Endothelial cell of umbilical vein (primary cell): ENCODE results near the gene SLC12A3. TPM values are rescaled to one million over a fixed set of nuclear protein-coding genes. Genes with fewer than 3 reads are reported as not detected.
"Not testable (repeated sequence)": the region's sequence is repeated elsewhere in the genome, so short reads cannot be mapped to it uniquely, and the experiment has no call there.

ENCODE experiments used
- BruUV-seq: library from RNA; stranded (reverse); fragments of 400-500 nt; replicated peaks from 2 replicates; lab custom pipeline; 2021; lab: Mats Ljungman, UMichigan
- CTCF ChIA-PET: fragments of 300-600, 350-600 bp; sonication (Branson Sonifier 250); formaldehyde crosslinking; loops from one replicate; lab custom pipeline; 2021; ENCODE audit warnings: antibody characterized with exemption, inconsistent platforms; lab: Charles Lee
- POLR2A ChIA-PET: fragments of 300-600, 350-600 bp; sonication (Branson Sonifier 250); formaldehyde crosslinking; loops from one replicate; lab custom pipeline; 2021; ENCODE audit warnings: antibody characterized with exemption, inconsistent platforms; lab: Charles Lee
- DNase-seq: peaks from one replicate; pipeline ENCODE4 v3.0.0-alpha.2; 2011; ENCODE audit warnings: low read depth, low spot score
- FAIRE-seq: peaks from 2 replicates; lab custom pipeline; 2011; peaks lifted over from hg19 to GRCh38; lab: Jason Lieb, UNC
- H2AFZ ChIP-seq: 2 replicates; pipeline ENCODE4 v1.6.0; 2012; ENCODE audit warnings: low read depth, low read length, control low read depth, inconsistent platforms
- H3K27ac ChIP-seq: 2 replicates; pipeline ENCODE4 v1.5.1; 2011; ENCODE audit warnings: low read depth, mild to moderate bottlenecking, control low read depth, low read length, moderate library complexity; ENCODE audit not compliant: insufficient read depth
- H3K27me3 ChIP-seq, 2 experiments: 2 replicates each; pipeline versions ENCODE4 v1.6.0 to v1.6.1; 2011; ENCODE audit warnings: low read length in 2 of 2, mixed read lengths in 1 of 2; ENCODE audit not compliant: control insufficient read depth in 2 of 2, insufficient read depth in 2 of 2
- H3K36me3 ChIP-seq, 2 experiments: 2 replicates in 1 of 2; 3 replicates in 1 of 2; pipeline ENCODE4 v1.5.1; 2011; ENCODE audit warnings: low read length in 2 of 2, mild to moderate bottlenecking in 1 of 2, moderate library complexity in 1 of 2; ENCODE audit not compliant: control insufficient read depth in 2 of 2, insufficient read depth in 2 of 2; ENCODE audit errors: extremely low read depth in 1 of 2
- H3K4me1 ChIP-seq: 3 replicates; pipeline ENCODE4 v1.5.1; 2011; ENCODE audit warnings: mild to moderate bottlenecking, low read length; ENCODE audit not compliant: control insufficient read depth, insufficient read depth; ENCODE audit errors: extremely low read depth
- H3K4me2 ChIP-seq: 2 replicates; pipeline ENCODE4 v1.6.1; 2011; ENCODE audit warnings: low read length, control low read depth, mixed read lengths; ENCODE audit not compliant: insufficient read depth
- H3K4me3 ChIP-seq, 3 experiments: fragments of 200-600 bp in 1 of 3; sonication (generic), shearing (Covaris generic) in 1 of 3; replicated peaks in 1 of 3; 2 replicates each; pipeline ENCODE4 v1.5.1; 2011 to 2016; ENCODE audit warnings: control low read depth in 3 of 3, low read length in 3 of 3, mild to moderate bottlenecking in 2 of 3, inconsistent platforms in 1 of 3, low read depth in 1 of 3, moderate library complexity in 1 of 3; ENCODE audit not compliant: insufficient read depth in 1 of 3
- H3K79me2 ChIP-seq: 2 replicates; pipeline ENCODE4 v1.6.0; 2012; ENCODE audit warnings: low read length, inconsistent platforms; ENCODE audit not compliant: control insufficient read depth, insufficient read depth
- H3K9ac ChIP-seq: replicated peaks from 2 replicates; pipeline ENCODE3; 2011; ENCODE audit warnings: low read length, control low read depth; ENCODE audit not compliant: insufficient read depth; ENCODE audit errors: extremely low read depth
- H3K9me1 ChIP-seq: replicated peaks from 3 replicates; pipeline ENCODE4 v1.6.0; 2011; ENCODE audit warnings: mild to moderate bottlenecking, low read length; ENCODE audit not compliant: control insufficient read depth, insufficient read depth; ENCODE audit errors: extremely low read depth
- H3K9me3 ChIP-seq: replicated peaks from 2 replicates; pipeline ENCODE4 v1.5.1; 2012; ENCODE audit warnings: low read length, inconsistent platforms; ENCODE audit not compliant: control insufficient read depth, insufficient read depth
- H4K20me1 ChIP-seq: replicated peaks from 2 replicates; pipeline ENCODE3; 2011; ENCODE audit warnings: mild to moderate bottlenecking, low read length; ENCODE audit not compliant: control insufficient read depth, insufficient read depth; ENCODE audit errors: extremely low read depth
- FOS ChIP-seq: IDR thresholded peaks from 2 replicates; pipeline ENCODE4 v1.6.1; 2011; ENCODE audit warnings: mild to moderate bottlenecking, low read length, moderate library complexity, borderline replicate concordance; ENCODE audit not compliant: insufficient read depth
- GATA2 ChIP-seq: IDR thresholded peaks from 2 replicates; pipeline ENCODE4 v1.7.0; 2011; ENCODE audit warnings: low read depth, mild to moderate bottlenecking, moderate library complexity, mixed read lengths, low read length; ENCODE audit not compliant: insufficient read length, insufficient read depth
- MYC ChIP-seq: IDR thresholded peaks from one replicate; pipeline ENCODE4 v1.6.1; 2011; ENCODE audit warnings: mild to moderate bottlenecking, low read depth, low read length
- POLR2A ChIP-seq: IDR thresholded peaks from 2 replicates; pipeline ENCODE4 v1.6.1; 2012; ENCODE audit warnings: low read depth, mild to moderate bottlenecking, control low read depth, low read length
- POLR2AphosphoS5 ChIP-seq: IDR thresholded peaks from 2 replicates; pipeline ENCODE4 v1.6.1; 2012; ENCODE audit warnings: low read depth, mild to moderate bottlenecking, control low read depth, low read length, moderate library complexity; ENCODE audit not compliant: insufficient read depth
- dilution Hi-C: fragments of 300-500 bp; cut with MboI; formaldehyde crosslinking; loops from one replicate; pipeline ENCODE4 v1.15.0; 2019; ENCODE audit warnings: low sequenced_read_pairs; ENCODE audit not compliant: extremely low pct_ligation_motif_present
- intact Hi-C: fragments of 100-400 bp; cut with micrococcal nuclease; formaldehyde crosslinking; loops from one replicate; pipeline ENCODE4 v1.10.0; 2022
- polyA plus RNA-seq, 4 experiments: library from polyadenylated mRNA; depleted of rRNA in 3 of 4; stranded (reverse) in 3 of 4; unstranded in 1 of 4; fragments of >200 nt; gene quantifications; 2 replicates each; pipeline versions ENCODE4 v1.2.1 to v1.2.3, GENCODE V29; 2011 to 2012; ENCODE audit warnings: missing spikeins in 1 of 4
- total RNA-seq: library from RNA; stranded (reverse); gene quantifications from 2 replicates; pipeline ENCODE4 v1.2.3, GENCODE V29; 2021

SLC12A3 gene
- total and polyA plus RNA-seq, 2 donors (not counting 3 experiments of a cell fraction or from before 2014, with no cell fraction given), result not detected

GRCh38 chr16:56883586-56883985 is 18.6 kb downstream of the SLC12A3 start:
- no peaks in the 10 kb centered on the region for H3K4me1 ChIP-seq
- no peak for TF ChIP-seq POLR2A
- H3K4me2 ChIP-seq, result no peak overlapping the region
- BruUV-seq, result no TSS peak
- H3K9me3 ChIP-seq, result no peaks in the 10 kb centered on the region
- no peaks in the 10 kb centered on the region for H3K27me3 ChIP-seq
- no peaks in the 10 kb centered on the region for H3K9me1 ChIP-seq
- ChIA-PET POLR2A (interaction anchor here (0.7 kb wide), 2 partner anchors 18 to 319 kb away, joined by 4 to 9 read pairs; no protein-coding TSS in a partner anchor), CTCF (interaction anchor here (1.5 to 2.5 kb wide), 2 partner anchors 14 to 90 kb away, joined by 4 to 6 read pairs; no protein-coding TSS in a partner anchor)
- no peak overlapping the region for H3K9ac ChIP-seq
- DNase-seq, result no peak
- H3K27ac ChIP-seq, result no peak overlapping the region
- intact Hi-C loops, result no loop called here
- H4K20me1 ChIP-seq, result no peaks in the 10 kb centered on the region
- H3K79me2 ChIP-seq, result no peaks in the 10 kb centered on the region
- no peak overlapping the region for H3K4me3 ChIP-seq
- FAIRE-seq, result no peak
- dilution Hi-C loops, result no loop called here
- no peaks in the 10 kb centered on the region for H3K36me3 ChIP-seq
- H2AFZ ChIP-seq, result no peak overlapping the region

DNA sequence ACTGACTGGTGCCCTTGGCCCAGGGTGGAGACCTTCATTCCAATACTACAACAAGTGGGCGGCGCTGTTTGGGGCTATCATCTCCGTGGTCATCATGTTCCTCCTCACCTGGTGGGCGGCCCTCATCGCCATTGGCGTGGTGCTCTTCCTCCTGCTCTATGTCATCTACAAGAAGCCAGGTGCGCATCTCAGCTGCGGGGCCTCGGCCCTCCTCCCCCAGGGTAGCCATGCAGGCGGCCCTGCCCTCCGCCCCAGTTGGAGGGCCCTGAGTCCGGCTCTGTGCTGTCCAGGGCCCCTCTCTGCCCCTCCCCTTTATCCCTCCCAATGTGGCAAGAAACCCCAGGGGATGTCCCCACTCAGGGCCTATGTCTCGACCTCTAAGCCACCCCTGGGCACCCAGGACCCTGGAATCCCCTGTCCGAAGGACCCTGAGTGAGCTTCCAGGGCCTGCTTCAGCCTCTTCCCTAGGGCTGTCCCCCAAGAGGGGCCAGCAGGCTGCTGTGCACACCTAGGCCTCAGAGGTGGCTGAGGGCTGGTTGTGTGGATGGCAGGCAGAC is 19.1 kb downstream of the SLC12A3 start:
- Histone ChIP-seq H3K36me3 (no peaks in the 10 kb centered on the region), H3K4me3 (no peak overlapping the region), H3K9me1 (no peaks in the 10 kb centered on the region), H4K20me1 (no peaks in the 10 kb centered on the region), H3K4me1 (no peaks in the 10 kb centered on the region), H3K9me3 (no peaks in the 10 kb centered on the region), H3K27me3 (no peaks in the 10 kb centered on the region), H3K4me2 (no peak overlapping the region), H3K27ac (no peak overlapping the region), H3K79me2 (no peaks in the 10 kb centered on the region), H2AFZ (no peak overlapping the region), H3K9ac (no peak overlapping the region)
- no peak for DNase-seq
- TF ChIP-seq POLR2AphosphoS5 (no peak), GATA2 (no peak), MYC (no peak), POLR2A (no peak), FOS (no peak)
- no TSS peak for BruUV-seq
- dilution Hi-C loops (no loop called here), intact Hi-C loops (no loop called here)
- POLR2A ChIA-PET, result no interaction called here
- CTCF ChIA-PET, result interaction anchor here (1.5 kb wide), 1 partner anchor 15 kb away, joined by 4 read pairs; no protein-coding TSS in a partner anchor
- no peak for FAIRE-seq

DNA sequence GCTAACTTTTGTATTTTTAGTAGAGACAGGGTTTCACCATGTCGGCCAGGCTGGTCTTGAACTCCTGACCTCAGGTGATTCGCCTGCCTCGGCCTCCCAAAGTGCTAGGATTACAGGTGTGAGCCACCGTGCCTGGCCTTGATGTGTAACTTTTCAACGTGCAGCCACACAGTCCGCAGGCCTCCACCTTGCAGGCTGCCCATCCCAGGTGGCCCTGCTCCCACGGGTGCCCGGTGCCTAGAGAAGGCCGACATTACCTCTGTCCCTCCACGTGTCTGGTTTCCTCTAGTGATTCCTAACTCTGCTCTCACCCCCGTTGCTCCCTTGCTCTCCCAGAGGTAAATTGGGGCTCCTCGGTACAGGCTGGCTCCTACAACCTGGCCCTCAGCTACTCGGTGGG is 19.9 kb downstream of the SLC12A3 start:
- H3K4me3 ChIP-seq, H3K27ac ChIP-seq, CTCF ChIA-PET, DNase-seq, intact Hi-C loops, BruUV-seq, H4K20me1 ChIP-seq, dilution Hi-C loops, H3K9me3 ChIP-seq, H3K4me2 ChIP-seq, H3K79me2 ChIP-seq, H3K36me3 ChIP-seq, H3K9me1 ChIP-seq, H3K27me3 ChIP-seq, H3K9ac ChIP-seq, POLR2A ChIA-PET, H3K4me1 ChIP-seq, FAIRE-seq, H2AFZ ChIP-seq: not testable (repeated sequence)
